Measurements from ENCODE around the gene PRDM15.

PRDM15 gene

DNA sequence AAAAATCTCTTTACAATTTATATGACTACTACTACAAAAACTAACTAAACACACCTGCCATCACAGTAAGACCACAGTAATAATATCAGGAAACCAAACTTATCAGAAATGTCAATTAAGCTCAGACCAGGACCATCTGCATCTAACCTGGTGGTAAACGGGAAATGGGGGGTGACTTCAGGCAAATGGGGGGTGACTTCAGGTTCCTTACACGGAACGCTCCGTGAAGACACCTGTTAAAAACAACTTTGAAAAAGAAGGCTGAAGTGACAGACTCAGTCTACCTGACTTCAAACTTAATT lies 15.8 kb downstream of the PRDM15 start:
- H3K27me3 ChIP-seq (ENCODE audit: insufficient read depth, poor library complexity, severe bottlenecking), result no peaks in the 10 kb centered on the region
- ATAC-seq (ENCODE audit: low read depth) (no peak), DNase-seq (ENCODE audit: low spot score) (no peak)
- TF ChIP-seq, protein P1, sequence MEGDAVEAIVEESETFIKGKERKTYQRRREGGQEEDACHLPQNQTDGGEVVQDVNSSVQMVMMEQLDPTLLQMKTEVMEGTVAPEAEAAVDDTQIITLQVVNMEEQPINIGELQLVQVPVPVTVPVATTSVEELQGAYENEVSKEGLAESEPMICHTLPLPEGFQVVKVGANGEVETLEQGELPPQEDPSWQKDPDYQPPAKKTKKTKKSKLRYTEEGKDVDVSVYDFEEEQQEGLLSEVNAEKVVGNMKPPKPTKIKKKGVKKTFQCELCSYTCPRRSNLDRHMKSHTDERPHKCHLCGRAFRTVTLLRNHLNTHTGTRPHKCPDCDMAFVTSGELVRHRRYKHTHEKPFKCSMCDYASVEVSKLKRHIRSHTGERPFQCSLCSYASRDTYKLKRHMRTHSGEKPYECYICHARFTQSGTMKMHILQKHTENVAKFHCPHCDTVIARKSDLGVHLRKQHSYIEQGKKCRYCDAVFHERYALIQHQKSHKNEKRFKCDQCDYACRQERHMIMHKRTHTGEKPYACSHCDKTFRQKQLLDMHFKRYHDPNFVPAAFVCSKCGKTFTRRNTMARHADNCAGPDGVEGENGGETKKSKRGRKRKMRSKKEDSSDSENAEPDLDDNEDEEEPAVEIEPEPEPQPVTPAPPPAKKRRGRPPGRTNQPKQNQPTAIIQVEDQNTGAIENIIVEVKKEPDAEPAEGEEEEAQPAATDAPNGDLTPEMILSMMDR (IDR thresholded peaks at IDR 0.05; ENCODE audit: poor library complexity, severe bottlenecking), result no peak
- no peak overlapping the region for H3K4me3 ChIP-seq (ENCODE audit: severe bottlenecking)
- H3K4me1 ChIP-seq (ENCODE audit: insufficient read depth, poor library complexity, severe bottlenecking), result peaks cover 4% of the 10 kb centered on the region
- peaks cover 26% of the 10 kb centered on the region for H3K36me3 ChIP-seq (ENCODE audit: low read depth)
- H3K27ac ChIP-seq (ENCODE audit: poor library complexity, severe bottlenecking), result peak overlapping the region; percentile 3
- no peaks in the 10 kb centered on the region for H3K9me3 ChIP-seq (ENCODE audit: severe bottlenecking)

DNA sequence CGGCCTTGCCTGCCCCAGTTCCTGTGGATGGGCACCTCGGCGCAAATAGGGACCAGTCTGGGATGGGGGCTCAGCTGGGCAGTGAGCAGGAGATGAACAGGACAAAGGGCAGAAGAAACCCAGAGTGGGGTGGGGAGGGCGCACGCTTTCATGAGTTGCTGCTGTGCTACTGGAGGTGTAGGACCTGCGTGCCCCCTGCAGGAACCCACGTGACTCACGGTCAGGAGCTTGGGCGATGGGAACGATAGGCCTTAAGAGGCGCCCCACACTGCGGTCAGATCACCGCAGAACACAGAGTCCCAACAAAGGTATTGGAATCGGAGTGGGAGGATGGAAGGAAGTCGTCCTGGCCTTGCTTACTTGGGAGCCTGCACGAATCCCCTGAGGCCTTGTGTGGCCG lies 17.2 kb downstream of the PRDM15 start:
- H3K9me3 ChIP-seq (ENCODE audit: severe bottlenecking), result no peaks in the 10 kb centered on the region

GRCh38 chr21:41861255-41861654 lies 17.9 kb downstream of the PRDM15 start:
- H3K9me3 ChIP-seq (ENCODE audit: severe bottlenecking), result no peaks in the 10 kb centered on the region
- peaks cover 4% of the 10 kb centered on the region for H3K4me1 ChIP-seq (ENCODE audit: insufficient read depth, poor library complexity, severe bottlenecking)
- H3K4me3 ChIP-seq (ENCODE audit: severe bottlenecking), result no peak overlapping the region
- no peaks in the 10 kb centered on the region for H3K27me3 ChIP-seq (ENCODE audit: insufficient read depth, poor library complexity, severe bottlenecking)
- no peak overlapping the region for H3K27ac ChIP-seq (ENCODE audit: poor library complexity, severe bottlenecking)
- peaks cover 42% of the 10 kb centered on the region for H3K36me3 ChIP-seq (ENCODE audit: low read depth)
- ATAC-seq (ENCODE audit: low read depth) (no peak), DNase-seq (ENCODE audit: low spot score) (no peak)
- TF ChIP-seq, protein P1 (IDR thresholded peaks at IDR 0.05; ENCODE audit: poor library complexity, severe bottlenecking), result no peak

More for the DNA sequence above, 17.2 kb downstream of the PRDM15 start:
- Histone ChIP-seq H3K36me3 (ENCODE audit: low read depth) (peaks cover 35% of the 10 kb centered on the region), H3K27me3 (ENCODE audit: insufficient read depth, poor library complexity, severe bottlenecking) (no peaks in the 10 kb centered on the region), H3K27ac (ENCODE audit: poor library complexity, severe bottlenecking) (no peak overlapping the region), H3K4me1 (ENCODE audit: insufficient read depth, poor library complexity, severe bottlenecking) (peaks cover 4% of the 10 kb centered on the region), H3K4me3 (ENCODE audit: severe bottlenecking) (no peak overlapping the region)
- DNase-seq (ENCODE audit: low spot score) (no peak), ATAC-seq (ENCODE audit: low read depth) (no peak)
- TF ChIP-seq, protein P1 (IDR thresholded peaks at IDR 0.05; ENCODE audit: poor library complexity, severe bottlenecking), result no peak

DNA sequence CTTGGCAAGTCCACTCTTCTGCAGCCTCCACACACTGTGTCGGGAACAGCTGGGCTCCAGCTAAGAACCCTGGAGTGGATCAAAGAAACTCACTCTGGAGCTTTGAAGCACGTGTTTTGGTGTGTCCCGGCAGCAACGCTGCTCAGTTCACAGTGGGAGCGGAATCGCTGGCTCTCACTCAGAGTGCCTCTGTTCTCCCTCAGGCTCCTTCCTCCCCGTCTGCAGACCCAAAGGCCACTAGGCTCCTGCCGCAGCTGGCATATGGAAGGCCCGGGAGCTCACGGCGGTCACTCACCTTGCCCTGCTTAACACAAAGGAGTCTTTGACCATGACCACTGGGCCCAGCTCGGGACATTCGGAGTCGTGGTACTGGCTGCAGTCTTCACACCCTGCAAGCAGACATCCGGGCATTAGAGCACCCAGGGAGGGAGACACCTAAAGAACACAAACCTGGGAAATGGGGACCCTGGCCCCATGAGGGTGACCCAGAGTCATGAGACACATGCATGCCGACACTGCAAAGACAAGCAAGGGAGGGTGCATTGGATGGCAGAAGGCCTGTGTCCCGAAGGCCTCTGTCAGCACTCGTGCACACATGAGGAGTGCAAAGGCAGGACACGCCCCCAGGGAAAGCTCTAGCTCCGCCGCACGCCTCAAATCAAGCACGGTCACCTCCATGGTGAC lies 19.7 kb downstream of the PRDM15 start:
- H3K36me3 ChIP-seq (ENCODE audit: low read depth), result peaks cover 54% of the 10 kb centered on the region
- H3K27me3 ChIP-seq (ENCODE audit: insufficient read depth, poor library complexity, severe bottlenecking), result no peaks in the 10 kb centered on the region
- no peak overlapping the region for H3K27ac ChIP-seq (ENCODE audit: poor library complexity, severe bottlenecking)
- no peak overlapping the region for H3K4me3 ChIP-seq (ENCODE audit: severe bottlenecking)
- H3K9me3 ChIP-seq (ENCODE audit: severe bottlenecking), result no peaks in the 10 kb centered on the region
- H3K4me1 ChIP-seq (ENCODE audit: insufficient read depth, poor library complexity, severe bottlenecking), result peaks cover 4% of the 10 kb centered on the region
- TF ChIP-seq, protein P1 (IDR thresholded peaks at IDR 0.05; ENCODE audit: poor library complexity, severe bottlenecking), result no peak
- DNase-seq (ENCODE audit: low spot score) (no peak), ATAC-seq (ENCODE audit: low read depth) (no peak)

- no peaks in the 10 kb centered on the region for H3K9me3 ChIP-seq (ENCODE audit: severe bottlenecking)
- peaks cover 4% of the 10 kb centered on the region for H3K4me1 ChIP-seq (ENCODE audit: insufficient read depth, poor library complexity, severe bottlenecking)
- DNase-seq (ENCODE audit: low spot score), result no peak
- H3K27me3 ChIP-seq (ENCODE audit: insufficient read depth, poor library complexity, severe bottlenecking), result no peaks in the 10 kb centered on the region
- ATAC-seq (ENCODE audit: low read depth), result no peak
- TF ChIP-seq, protein P1 (IDR thresholded peaks at IDR 0.05; ENCODE audit: poor library complexity, severe bottlenecking), result no peak
- peaks cover 62% of the 10 kb centered on the region for H3K36me3 ChIP-seq (ENCODE audit: low read depth)
- no peak overlapping the region for H3K4me3 ChIP-seq (ENCODE audit: severe bottlenecking)
- H3K27ac ChIP-seq (ENCODE audit: poor library complexity, severe bottlenecking), result no peak overlapping the region
These were observed 20.5 kb downstream of the PRDM15 start for GRCh38 chr21:41858466-41859296.
